ENCODE results near the gene MARCHF11.

The MARCHF11 gene

GRCh38 chr5:16064135-16064893 lies 115.3 kb downstream of the MARCHF11 start:
- DNase-seq (ENCODE audit: insufficient read length, low spot score) (no peak), FAIRE-seq (no peak)

- DNase-seq (ENCODE audit: insufficient read length, low spot score) (no peak), FAIRE-seq (no peak)
These were observed 118.4 kb downstream of the MARCHF11 start for GRCh38 chr5:16061163-16061562.

DNA sequence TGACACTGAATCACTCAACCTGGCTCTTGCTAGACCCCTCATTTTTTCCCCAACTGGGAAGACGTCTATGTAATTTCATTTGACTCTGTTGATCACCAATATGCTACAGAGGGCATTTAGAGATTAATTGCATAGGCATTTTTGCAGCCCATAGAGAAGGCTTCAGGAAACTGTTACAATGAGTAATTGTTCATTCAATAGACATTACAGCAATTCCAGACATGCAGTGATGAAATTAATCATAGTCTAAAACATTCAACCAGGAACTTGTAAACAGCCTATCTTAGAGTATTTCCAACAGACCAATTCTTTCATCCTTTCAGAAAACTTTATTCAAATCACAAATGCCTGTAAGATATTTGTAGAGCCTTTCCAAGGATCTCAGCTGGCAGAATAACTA lies 122.3 kb downstream of the MARCHF11 start:
- no peak for FAIRE-seq
- DNase-seq (ENCODE audit: insufficient read length, low spot score): no peak

GRCh38 chr5:16051246-16051755 lies 128.3 kb downstream of the MARCHF11 start:
- FAIRE-seq: no peak
- DNase-seq (ENCODE audit: insufficient read length, low spot score): no peak

- FAIRE-seq: no peak
These were observed 129.2 kb downstream of the MARCHF11 start for GRCh38 chr5:16050414-16050813.

GRCh38 chr5:16049761-16050160 lies 129.8 kb downstream of the MARCHF11 start:
- DNase-seq (ENCODE audit: insufficient read length, low spot score): no peak
- FAIRE-seq: no peak

More at GRCh38 chr5:16050414-16050813, 129.2 kb downstream of the MARCHF11 start:
- no peak for DNase-seq (ENCODE audit: insufficient read length, low spot score)

GRCh38 chr5:16048132-16048531 lies 131.5 kb downstream of the MARCHF11 start:
- no peak for FAIRE-seq
- no peak for DNase-seq (ENCODE audit: insufficient read length, low spot score)

- FAIRE-seq (no peak), DNase-seq (ENCODE audit: insufficient read length, low spot score) (no peak)
These were observed 136.1 kb downstream of the MARCHF11 start for GRCh38 chr5:16043349-16043965.

- DNase-seq (ENCODE audit: insufficient read length, low spot score) (no peak), FAIRE-seq (no peak)
These were observed 142.3 kb downstream of the MARCHF11 start for GRCh38 chr5:16037121-16037845.

DNA sequence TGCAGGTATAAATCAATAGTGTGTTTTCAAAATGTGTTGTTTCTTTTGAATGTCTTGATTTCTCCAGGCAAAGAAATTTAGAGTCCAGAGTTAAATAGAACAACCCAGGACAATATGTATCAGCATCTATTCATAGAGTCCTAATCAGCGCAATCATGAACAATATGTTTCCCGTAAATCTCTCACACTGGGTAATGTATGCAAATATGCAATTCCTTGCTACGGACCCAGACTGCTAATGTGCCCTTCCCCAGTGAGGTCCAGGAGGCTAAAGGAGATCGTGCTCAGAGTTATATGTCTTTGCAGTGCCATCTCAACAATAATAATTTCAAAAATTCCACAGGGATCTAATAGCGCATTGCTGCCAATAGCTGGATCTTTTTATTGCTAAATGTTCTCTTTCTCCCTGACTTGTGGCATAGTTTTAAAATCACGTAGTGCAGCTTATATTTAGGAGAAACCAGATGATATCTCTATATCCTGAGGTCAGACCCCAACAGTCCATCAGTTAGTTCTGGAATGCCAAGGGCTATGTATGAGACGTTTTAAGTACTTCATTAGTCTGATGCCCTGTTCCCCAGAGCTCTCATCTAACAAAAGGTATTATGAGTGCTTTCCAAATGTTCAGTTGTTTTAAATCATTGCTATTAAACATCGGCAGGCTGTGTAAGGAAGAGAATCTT lies 145.1 kb downstream of the MARCHF11 start:
- FAIRE-seq (no peak), DNase-seq (ENCODE audit: insufficient read length, low spot score) (no peak)

- no peak for FAIRE-seq
- no peak for DNase-seq (ENCODE audit: insufficient read length, low spot score)
These were observed 146.2 kb downstream of the MARCHF11 start for GRCh38 chr5:16033187-16033925.

DNA sequence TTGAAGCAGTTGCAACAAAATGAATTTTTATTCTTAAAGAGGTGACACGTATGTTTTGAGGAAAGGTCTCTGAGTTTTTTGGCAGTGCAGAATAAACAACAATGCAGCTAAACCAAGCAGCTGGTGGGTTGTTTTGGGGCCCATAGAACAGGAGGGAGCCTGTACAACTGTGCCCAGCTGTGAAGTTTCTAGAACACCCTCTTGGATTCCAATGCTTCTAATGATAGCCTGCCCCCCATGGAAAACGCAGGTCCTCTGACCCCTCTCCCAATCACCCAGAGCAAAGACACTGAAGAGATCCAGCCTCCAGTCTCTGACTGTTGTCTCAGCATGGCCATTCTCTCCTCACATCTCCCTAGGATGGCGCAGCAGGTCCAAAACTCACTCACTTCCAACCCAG lies 150.9 kb downstream of the MARCHF11 start:
- no peak for FAIRE-seq
- no peak for DNase-seq (ENCODE audit: insufficient read length, low spot score)

GRCh38 chr5:16025681-16026080 lies 153.9 kb downstream of the MARCHF11 start:
- FAIRE-seq (no peak), DNase-seq (ENCODE audit: insufficient read length, low spot score) (no peak)

DNA sequence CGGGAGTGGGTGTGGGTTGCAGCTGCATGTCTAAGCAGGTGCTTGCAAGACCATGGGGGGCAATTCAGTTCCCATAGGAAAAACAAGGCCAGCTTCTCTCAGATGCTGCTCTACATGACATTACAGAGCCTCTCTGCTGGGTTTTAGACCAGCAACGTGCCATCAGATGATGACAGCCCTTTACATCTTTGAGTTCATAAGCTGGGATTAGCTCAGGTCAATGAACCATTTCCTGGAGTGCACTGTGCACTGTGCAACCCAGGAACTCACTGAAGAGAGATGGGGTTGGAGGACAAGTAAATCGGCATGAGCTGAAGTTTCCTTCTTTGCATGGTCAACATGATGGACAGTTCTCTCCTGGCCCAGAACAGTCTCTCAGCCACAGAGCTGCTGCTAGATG lies 160.6 kb downstream of the MARCHF11 start:
- DNase-seq (ENCODE audit: insufficient read length, low spot score): no peak
- no peak for FAIRE-seq

- FAIRE-seq: no peak
These were observed 161.9 kb downstream of the MARCHF11 start for GRCh38 chr5:16017720-16018119.

More at GRCh38 chr5:16017720-16018119, 161.9 kb downstream of the MARCHF11 start:
- no peak for DNase-seq (ENCODE audit: insufficient read length, low spot score)
